SJSA1 (cell line): ENCODE results near the gene GIT2. TPM values are rescaled to one million over a fixed set of nuclear protein-coding genes. Genes with fewer than 3 reads are reported as not detected.
A peak's percentile ranks its signal among the peaks of the same experiment; 100 is the strongest.
"Not testable (repeated sequence)": the region's sequence is repeated elsewhere in the genome, so short reads cannot be mapped to it uniquely, and the experiment has no call there.

Experiments used
- DNase-seq, 2 experiments: peaks; one replicate each; pipeline ENCODE4 v3.0.0-alpha.2; 2015 to 2020; ENCODE audit warnings: low spot score in 2 of 2, low read depth in 1 of 2
- H3K27ac ChIP-seq: fragments of 250-450 bp; sonication (Bioruptor Pico); 2 replicates; pipeline ENCODE4 v1.5.1; 2020; ENCODE audit warnings: mild to moderate bottlenecking, moderate library complexity
- H3K27me3 ChIP-seq: fragments of 250-450 bp; sonication (Bioruptor Pico); replicated peaks from 2 replicates; pipeline ENCODE4 v1.5.1; 2020; ENCODE audit warnings: mild to moderate bottlenecking, moderate library complexity
- H3K36me3 ChIP-seq: fragments of 250-450 bp; sonication (Bioruptor Pico); 2 replicates; pipeline ENCODE4 v1.5.1; 2020; ENCODE audit warnings: mild to moderate bottlenecking
- H3K4me1 ChIP-seq: fragments of 250-450 bp; sonication (Bioruptor Pico); replicated peaks from 2 replicates; pipeline ENCODE4 v1.6.1; 2021; ENCODE audit warnings: mild to moderate bottlenecking
- H3K4me3 ChIP-seq: fragments of 250-450 bp; sonication (Bioruptor Pico); 2 replicates; pipeline ENCODE4 v1.5.1; 2020; ENCODE audit warnings: mild to moderate bottlenecking
- H3K9me3 ChIP-seq: fragments of 250-450 bp; sonication (Bioruptor Pico); replicated peaks from 2 replicates; pipeline ENCODE4 v1.5.1; 2020; ENCODE audit warnings: mild to moderate bottlenecking
- total RNA-seq: library from RNA; depleted of rRNA; stranded (reverse); fragments of >200 nt; shearing (Covaris generic); gene quantifications from 2 replicates; pipeline ENCODE4 v1.2.3, GENCODE V29; 2014

GIT2 gene
- total RNA-seq, 1 experiment from 2014 or later: 29.5 TPM

DNA sequence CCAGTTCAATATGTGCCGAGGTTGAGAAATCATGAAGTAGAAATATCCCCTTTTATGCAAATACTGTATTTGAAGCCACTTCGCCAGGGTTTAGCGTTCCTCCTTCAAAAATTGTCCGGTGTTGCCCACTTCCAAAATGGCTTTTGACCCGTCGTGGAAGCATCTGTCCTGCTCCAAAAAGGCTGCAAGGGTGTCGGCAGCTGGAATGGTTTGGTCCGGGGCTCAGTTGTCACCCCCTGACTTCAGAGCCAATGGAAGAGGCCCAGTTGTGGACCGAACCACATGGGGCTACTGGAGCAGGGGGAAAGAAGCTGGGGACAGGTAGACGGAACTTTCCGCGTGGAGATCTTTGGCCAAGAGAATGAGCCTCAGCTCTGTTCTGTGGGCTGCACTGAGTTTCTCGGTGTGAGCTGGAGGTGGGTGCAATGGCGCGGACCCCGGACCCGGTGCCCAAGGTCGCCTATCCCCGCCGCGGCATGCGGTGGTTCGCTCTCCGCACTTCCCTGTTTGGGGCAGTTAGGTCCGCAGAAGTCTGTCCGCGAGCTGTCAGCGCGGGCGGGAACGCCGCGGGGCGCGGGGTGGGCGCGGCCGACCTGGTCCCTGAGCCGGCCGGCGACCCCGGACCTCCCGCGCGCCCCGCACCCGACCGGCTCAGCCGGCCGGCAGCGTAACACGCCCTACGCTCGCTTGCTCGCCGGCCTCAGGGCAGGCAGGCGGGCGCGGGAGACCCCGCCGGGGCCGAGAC, 2.9 kb upstream of the GIT2 start, which contains the start of gene ANKRD13A:
Gene ANKRD13A, plus strand, starts transcription at position 527 of the 745 bp plus-strand sequence. CDS start 259 bp downstream, outside the sequence.
- H3K9me3 ChIP-seq: no peaks in the 10 kb centered on the region
- peaks cover 28% of the 10 kb centered on the region for H3K36me3 ChIP-seq
- H3K27ac ChIP-seq: peak within 1 kb of the TSS; percentile 98
- peak within 1 kb of the TSS; percentile 97 for H3K4me3 ChIP-seq
- H3K27me3 ChIP-seq: no peaks in the 10 kb centered on the region
- peaks cover 49% of the 10 kb centered on the region for H3K4me1 ChIP-seq
- peak; percentile 90 to 97 for DNase-seq

GRCh38 chr12:109998241-109998903, 2.2 kb upstream of the GIT2 start:
- DNase-seq: no peak
- H3K4me1 ChIP-seq: peaks cover 52% of the 10 kb centered on the region

DNA sequence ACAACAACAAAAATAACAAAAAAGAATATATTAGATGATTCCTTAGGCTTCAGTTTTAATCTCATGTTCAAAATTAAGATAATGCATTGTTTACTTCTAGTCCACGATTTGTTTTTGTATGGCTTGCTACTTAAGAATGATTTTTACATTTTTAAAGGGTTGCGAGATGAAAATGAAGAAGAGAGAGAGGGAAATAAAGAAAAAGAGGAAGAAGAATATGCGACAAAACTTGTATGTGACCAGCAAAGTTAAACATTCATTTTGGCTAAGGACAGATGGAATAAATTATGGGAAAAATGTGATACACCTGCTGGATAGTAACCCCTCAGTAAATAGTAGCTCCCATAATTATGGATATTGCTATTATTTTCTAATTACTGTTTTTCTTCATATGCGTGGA, 1.2 kb upstream of the GIT2 start:
- Histone ChIP-seq H3K4me1 (peaks cover 52% of the 10 kb centered on the region), H3K9me3 (no peaks in the 10 kb centered on the region), H3K4me3 (no peak overlapping the region), H3K27ac (no peak overlapping the region), H3K27me3 (no peaks in the 10 kb centered on the region), H3K36me3 (peaks cover 17% of the 10 kb centered on the region)
- DNase-seq: no peak

More at GRCh38 chr12:109998241-109998903, 2.2 kb upstream of the GIT2 start:
- H3K36me3 ChIP-seq: peaks cover 23% of the 10 kb centered on the region
- 0 out of 2 replicates have a peak overlapping the region, but pooled peaks have one; percentile 98 for H3K27ac ChIP-seq
- H3K4me3 ChIP-seq: peak overlapping the region; percentile 97
- H3K27me3 ChIP-seq: no peaks in the 10 kb centered on the region
- no peaks in the 10 kb centered on the region for H3K9me3 ChIP-seq

DNA sequence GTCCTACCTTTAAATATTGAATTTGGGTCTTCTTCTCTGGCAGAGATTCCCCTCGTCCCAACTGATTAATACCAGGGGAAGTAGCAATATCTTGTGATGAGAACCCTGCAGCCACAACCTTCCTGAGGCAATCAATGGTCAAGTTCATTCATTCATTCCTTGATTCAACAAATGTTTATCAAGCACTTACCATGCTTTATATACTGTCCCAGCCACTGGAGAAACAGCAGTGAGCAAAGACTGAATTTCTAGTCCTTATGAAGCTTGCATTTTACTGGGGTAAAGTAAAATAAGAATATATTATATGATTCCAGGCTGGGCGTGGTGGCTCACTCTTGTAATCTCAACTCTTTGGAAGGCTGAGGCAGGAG, 300 bp upstream of the GIT2 start:
- no peaks in the 10 kb centered on the region for H3K27me3 ChIP-seq
- H3K9me3 ChIP-seq: no peaks in the 10 kb centered on the region
- no peak overlapping the region for H3K27ac ChIP-seq
- H3K36me3 ChIP-seq: peaks cover 20% of the 10 kb centered on the region
- H3K4me3 ChIP-seq: peak overlapping the region; percentile 82
- peaks cover 44% of the 10 kb centered on the region for H3K4me1 ChIP-seq
- no peak for DNase-seq

DNA sequence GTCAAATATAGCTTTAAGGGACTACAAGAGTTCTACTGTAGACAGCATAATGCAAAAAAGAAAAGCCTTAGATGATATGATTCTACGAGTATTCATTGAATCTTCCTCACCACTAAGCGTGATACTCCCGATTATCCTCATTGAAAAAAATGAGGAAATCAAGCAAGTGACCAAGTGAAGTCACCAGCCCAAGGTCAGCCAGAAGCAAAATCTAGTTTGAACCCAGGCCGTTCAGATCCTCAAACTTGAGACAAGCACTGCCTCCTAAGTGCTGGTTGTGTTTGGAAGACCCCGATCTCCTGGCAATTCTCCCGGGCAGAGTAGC, 845 bp downstream of the GIT2 start:
- no peak overlapping the region for H3K27ac ChIP-seq
- H3K27me3 ChIP-seq: no peaks in the 10 kb centered on the region
- peaks cover 29% of the 10 kb centered on the region for H3K36me3 ChIP-seq
- peaks cover 37% of the 10 kb centered on the region for H3K4me1 ChIP-seq
- no peak for DNase-seq
- no peaks in the 10 kb centered on the region for H3K9me3 ChIP-seq
- H3K4me3 ChIP-seq: peak overlapping the region; percentile 82

DNA sequence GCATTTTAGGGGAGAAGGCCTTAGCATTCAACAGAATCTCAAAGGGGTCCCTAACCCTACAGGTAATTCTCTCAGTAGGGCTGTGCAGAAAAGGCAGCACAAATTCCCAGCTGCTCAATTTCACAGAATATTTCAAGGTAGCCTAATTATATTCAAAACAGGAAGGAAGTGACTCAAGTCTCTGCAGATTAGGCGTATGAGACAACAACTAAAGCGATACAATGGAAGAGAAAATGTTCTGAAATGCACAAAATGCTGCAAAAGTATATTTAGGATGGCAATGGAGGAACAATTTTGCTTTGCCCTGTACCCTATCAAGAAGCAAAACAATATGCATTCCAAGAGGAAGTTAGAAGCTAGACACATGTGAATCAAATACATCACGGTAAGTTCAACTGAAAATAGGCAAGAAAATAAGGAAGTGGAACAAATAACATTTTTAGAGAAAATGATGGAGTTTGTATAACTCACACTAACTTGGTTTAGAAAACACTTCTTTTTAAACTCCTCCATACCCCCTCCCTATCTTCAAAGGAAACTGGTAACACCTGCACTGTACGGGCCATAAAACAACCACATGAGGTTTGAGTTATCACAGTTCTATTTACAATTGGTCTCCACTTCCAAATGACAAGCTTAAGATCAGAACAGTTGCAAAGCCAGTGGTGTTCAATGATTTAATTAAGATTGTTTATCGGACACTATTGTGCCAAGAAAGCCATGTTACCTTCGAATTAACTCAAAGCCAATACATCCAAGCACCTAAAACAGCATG, 1.6 kb downstream of the GIT2 start:
- Histone ChIP-seq H3K4me3 (peak overlapping the region; percentile 82), H3K9me3 (no peaks in the 10 kb centered on the region), H3K27ac (no peak overlapping the region), H3K27me3 (no peaks in the 10 kb centered on the region), H3K4me1 (peaks cover 43% of the 10 kb centered on the region), H3K36me3 (peaks cover 35% of the 10 kb centered on the region)
- DNase-seq: no peak

GRCh38 chr12:109993091-109993490, 3.1 kb downstream of the GIT2 start:
- peak in 1 of 2 experiments; percentile 28 for DNase-seq
- peaks cover 43% of the 10 kb centered on the region for H3K36me3 ChIP-seq
- H3K9me3 ChIP-seq: no peaks in the 10 kb centered on the region
- 0 out of 2 replicates have a peak overlapping the region, but pooled peaks have one; percentile 13 for H3K27ac ChIP-seq
- H3K4me3 ChIP-seq: no peak overlapping the region
- H3K27me3 ChIP-seq: no peaks in the 10 kb centered on the region
- peaks cover 45% of the 10 kb centered on the region for H3K4me1 ChIP-seq

- Histone ChIP-seq H3K4me1 (peaks cover 52% of the 10 kb centered on the region), H3K27ac (no peak overlapping the region), H3K36me3 (peaks cover 57% of the 10 kb centered on the region), H3K9me3 (no peaks in the 10 kb centered on the region), H3K27me3 (no peaks in the 10 kb centered on the region), H3K4me3 (no peak overlapping the region)
- DNase-seq: no peak
Observed at GRCh38 chr12:109991586-109991985, 4.6 kb downstream of the GIT2 start.

DNA sequence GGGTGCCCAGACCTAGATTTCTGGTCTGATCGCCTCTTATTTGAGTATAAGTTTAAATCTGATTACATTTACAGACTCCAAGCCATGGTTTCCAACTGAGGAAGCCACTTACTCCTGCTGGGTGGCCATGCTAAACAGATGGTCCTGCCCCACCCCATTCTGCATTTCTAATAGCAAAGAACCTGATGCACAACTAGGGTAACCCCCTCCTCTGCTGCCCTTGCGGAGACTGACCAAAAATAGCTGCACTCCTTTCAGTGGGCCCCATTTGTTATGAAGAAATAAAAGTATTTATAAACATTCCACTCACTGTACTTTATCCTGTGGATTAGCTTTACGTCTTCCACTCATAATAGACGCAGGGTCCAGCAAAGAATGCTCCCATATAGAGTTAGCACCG, 6.8 kb downstream of the GIT2 start:
- Histone ChIP-seq H3K27me3 (no peaks in the 10 kb centered on the region), H3K36me3 (peaks cover 75% of the 10 kb centered on the region), H3K27ac (no peak overlapping the region; the same call in 1 of the 2 replicates), H3K4me3 (no peak overlapping the region), H3K9me3 (no peaks in the 10 kb centered on the region), H3K4me1 (peaks cover 39% of the 10 kb centered on the region)
- peak in 1 of 2 experiments; percentile 25 for DNase-seq

DNA sequence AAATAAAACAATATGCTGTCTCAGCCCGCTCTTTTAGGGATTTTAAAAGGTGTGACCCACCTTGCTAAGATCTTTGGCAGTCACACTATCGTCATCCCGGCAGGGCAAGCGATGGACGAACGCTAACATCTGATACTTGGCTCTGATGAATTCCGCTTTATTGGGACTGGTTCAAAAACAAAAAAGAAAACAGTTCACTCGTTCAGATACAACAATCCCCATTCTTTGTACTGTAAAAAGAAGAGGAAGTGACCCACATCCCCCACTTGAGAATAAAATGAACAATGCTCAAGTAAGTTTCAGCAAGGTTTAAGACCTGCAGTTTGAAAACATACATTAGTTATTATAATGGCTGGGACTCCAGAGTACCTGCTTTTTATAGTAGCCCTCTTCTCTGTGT, 7.3 kb downstream of the GIT2 start:
- no peaks in the 10 kb centered on the region for H3K27me3 ChIP-seq
- H3K36me3 ChIP-seq: peaks cover 77% of the 10 kb centered on the region
- H3K4me3 ChIP-seq: no peak overlapping the region
- no peak for DNase-seq
- H3K27ac ChIP-seq: no peak overlapping the region; the same call in 1 of the 2 replicates
- no peaks in the 10 kb centered on the region for H3K9me3 ChIP-seq
- H3K4me1 ChIP-seq: peaks cover 34% of the 10 kb centered on the region

GRCh38 chr12:109988274-109988673, 7.9 kb downstream of the GIT2 start:
- no peak overlapping the region for H3K4me3 ChIP-seq
- H3K4me1 ChIP-seq: peaks cover 30% of the 10 kb centered on the region
- H3K27me3 ChIP-seq: no peaks in the 10 kb centered on the region
- H3K36me3 ChIP-seq: peaks cover 81% of the 10 kb centered on the region
- no peak for DNase-seq
- no peak overlapping the region for H3K27ac ChIP-seq
- no peaks in the 10 kb centered on the region for H3K9me3 ChIP-seq

GRCh38 chr12:109987615-109988014, 8.6 kb downstream of the GIT2 start:
- no peak for DNase-seq
- no peaks in the 10 kb centered on the region for H3K9me3 ChIP-seq
- peaks cover 24% of the 10 kb centered on the region for H3K4me1 ChIP-seq
- peaks cover 86% of the 10 kb centered on the region for H3K36me3 ChIP-seq
- no peak overlapping the region for H3K27ac ChIP-seq
- no peaks in the 10 kb centered on the region for H3K27me3 ChIP-seq
- no peak overlapping the region for H3K4me3 ChIP-seq

- DNase-seq, H3K9me3 ChIP-seq, H3K4me3 ChIP-seq, H3K27me3 ChIP-seq, H3K27ac ChIP-seq: not testable (repeated sequence)
- Histone ChIP-seq H3K36me3 (peaks cover 87% of the 10 kb centered on the region), H3K4me1 (peaks cover 22% of the 10 kb centered on the region)
Observed at GRCh38 chr12:109986236-109986635, 9.9 kb downstream of the GIT2 start.
